SIG-M5 treated with dmso at 0.1 percent for 504 hours (cell line): ENCODE results near the gene CAPRIN1.

Source experiments
- DNase-seq: peaks from one replicate; lab custom pipeline; 2025; ENCODE audit not compliant: unreplicated experiment; lab: John Stamatoyannopoulos, UW

CAPRIN1 gene, protein sequence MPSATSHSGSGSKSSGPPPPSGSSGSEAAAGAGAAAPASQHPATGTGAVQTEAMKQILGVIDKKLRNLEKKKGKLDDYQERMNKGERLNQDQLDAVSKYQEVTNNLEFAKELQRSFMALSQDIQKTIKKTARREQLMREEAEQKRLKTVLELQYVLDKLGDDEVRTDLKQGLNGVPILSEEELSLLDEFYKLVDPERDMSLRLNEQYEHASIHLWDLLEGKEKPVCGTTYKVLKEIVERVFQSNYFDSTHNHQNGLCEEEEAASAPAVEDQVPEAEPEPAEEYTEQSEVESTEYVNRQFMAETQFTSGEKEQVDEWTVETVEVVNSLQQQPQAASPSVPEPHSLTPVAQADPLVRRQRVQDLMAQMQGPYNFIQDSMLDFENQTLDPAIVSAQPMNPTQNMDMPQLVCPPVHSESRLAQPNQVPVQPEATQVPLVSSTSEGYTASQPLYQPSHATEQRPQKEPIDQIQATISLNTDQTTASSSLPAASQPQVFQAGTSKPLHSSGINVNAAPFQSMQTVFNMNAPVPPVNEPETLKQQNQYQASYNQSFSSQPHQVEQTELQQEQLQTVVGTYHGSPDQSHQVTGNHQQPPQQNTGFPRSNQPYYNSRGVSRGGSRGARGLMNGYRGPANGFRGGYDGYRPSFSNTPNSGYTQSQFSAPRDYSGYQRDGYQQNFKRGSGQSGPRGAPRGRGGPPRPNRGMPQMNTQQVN

DNA sequence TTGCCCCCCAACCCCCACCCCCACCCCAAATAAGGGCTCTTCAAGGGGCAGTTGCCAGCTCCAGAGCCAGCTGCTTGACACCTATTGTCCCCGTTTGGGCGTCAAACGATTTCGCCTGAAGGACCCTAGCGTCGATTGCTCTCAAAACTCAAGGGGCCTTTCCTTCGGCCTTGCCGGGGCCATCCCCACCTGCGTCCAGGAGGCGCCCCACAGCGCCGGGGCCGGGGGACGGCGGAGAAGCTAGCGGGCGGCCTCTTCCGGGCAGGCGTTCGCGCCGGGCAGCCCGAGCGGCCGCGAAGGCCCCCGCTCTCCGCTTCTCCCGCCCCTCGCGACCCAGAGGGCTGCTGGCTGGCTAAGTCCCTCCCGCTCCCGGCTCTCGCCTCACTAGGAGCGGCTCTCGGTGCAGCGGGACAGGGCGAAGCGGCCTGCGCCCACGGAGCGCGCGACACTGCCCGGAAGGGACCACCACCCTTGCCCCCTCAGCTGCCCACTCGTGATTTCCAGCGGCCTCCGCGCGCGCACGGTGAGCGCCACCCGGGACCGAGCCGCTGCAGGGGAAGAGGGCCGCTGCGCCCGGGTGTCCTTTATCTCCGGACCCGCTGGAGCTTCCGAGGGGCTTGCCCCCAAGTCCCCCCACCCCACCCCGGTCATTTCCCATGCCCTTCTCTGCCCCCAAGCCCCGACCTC, at the start of gene CAPRIN1:
Gene CAPRIN1, plus strand, starts transcription at position 383 of the 687 bp plus-strand sequence. CDS start 690 bp downstream, outside the sequence.
- DNase-seq = peak; percentile 88

DNA sequence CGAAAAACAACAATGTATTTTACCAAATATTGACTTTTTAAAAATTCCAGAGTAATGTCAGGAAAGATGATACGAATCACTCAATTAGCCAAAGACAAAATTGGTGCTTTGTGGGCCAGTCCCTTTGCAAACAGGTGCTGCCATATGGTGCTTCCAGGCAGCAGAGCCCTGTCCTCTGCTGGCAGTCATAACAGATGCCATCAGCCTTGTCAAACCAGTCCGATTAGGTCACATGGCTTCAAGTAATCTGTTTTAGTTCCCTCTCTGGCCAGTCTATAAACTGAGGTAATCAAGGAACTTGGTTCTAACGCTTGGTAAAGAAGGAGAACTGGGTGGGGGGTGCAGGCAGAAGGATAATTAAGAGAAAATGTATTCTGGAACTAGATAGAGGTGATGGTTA, 49.1 kb upstream of the CAPRIN1 start:
- peak; percentile 14 for DNase-seq

DNA sequence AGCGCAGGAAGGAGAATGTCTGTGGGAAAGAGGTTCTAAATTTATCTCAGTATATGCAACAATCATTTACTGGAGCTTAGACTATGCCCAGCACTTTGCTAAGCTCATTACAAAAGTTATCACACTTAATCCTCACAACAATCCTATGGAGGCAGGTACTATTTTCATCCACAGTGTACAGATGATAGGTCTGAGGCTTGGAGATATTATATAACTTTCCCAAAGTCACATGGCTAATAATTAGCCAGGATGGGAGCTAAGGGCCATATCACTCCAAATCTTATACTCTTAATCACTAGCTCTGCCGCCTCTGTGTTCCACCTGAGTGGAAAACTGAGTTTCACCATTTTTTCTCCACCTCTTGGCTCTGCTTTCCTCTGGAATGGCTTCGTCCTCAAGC, 47.3 kb upstream of the CAPRIN1 start:
- DNase-seq = no peak

DNA sequence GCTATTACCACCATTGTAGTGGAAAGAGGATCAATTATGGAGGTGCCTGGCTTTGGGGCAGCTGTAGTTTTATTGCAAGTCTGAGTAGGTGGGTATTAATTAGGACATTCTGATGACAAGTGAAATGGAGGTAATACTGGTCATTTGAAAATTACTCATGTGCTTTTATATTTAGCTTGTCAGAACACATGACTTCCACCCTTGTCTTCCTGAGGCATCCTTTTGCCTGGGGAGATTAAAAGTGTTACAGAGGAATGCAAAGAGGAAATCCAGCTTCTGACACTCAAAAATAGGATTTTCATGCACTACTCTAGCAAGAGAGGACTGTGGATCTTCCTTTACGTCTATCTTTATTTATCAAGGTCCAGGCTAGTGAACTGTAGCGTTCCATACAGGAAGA, 44.7 kb upstream of the CAPRIN1 start:
- DNase-seq = no peak

DNA sequence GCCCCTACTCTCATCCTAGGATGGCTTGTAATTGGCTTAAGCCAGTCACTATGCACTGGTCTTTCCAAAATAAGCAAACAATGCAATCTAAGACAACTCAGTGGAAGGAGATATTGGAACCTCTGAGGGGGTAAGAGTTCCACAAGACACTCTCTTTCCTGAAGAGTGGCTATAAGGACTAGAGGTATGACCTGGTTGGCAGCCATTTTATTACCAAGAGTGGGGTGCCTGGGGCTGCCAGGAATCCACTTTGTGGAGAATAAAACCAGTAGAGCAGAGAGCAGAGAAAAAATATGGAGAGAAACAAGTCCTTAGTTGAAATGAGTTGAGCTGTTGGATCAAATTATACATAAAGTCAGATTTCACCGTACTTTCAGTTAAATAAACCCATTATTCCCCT, 38.8 kb upstream of the CAPRIN1 start:
- no peak for DNase-seq

DNA sequence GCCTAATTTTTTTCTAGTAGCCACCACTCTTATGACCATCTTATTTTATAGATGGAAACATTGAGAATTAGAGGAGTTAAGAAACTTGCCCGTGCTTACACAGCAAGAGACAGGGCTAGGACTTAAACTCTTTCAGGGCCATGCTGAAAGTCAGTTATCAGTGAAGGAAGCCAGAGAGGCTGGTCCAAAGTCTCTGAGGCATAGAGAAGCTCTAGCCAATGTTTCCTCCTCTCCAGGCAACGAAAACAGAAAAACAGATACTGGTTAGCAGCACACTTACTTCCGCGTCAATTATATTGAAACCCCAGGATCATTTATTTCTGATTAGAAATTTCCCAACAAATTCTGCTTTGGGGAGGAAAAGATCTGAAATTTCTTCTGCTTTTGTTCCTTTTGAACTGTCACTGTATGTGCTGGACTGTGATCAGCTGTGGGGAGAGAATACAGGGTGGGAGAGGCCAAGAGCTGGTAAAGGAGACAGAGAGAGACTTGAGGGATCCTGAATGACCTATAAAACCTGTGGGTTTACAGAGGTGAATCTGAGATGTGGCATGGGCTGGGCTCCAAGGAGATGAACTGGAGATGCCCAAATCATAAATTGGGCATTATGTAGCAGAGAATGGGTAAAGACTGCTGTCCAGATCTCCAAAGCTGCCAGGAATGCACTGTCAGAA, 37.5 kb upstream of the CAPRIN1 start:
- no peak for DNase-seq

DNA sequence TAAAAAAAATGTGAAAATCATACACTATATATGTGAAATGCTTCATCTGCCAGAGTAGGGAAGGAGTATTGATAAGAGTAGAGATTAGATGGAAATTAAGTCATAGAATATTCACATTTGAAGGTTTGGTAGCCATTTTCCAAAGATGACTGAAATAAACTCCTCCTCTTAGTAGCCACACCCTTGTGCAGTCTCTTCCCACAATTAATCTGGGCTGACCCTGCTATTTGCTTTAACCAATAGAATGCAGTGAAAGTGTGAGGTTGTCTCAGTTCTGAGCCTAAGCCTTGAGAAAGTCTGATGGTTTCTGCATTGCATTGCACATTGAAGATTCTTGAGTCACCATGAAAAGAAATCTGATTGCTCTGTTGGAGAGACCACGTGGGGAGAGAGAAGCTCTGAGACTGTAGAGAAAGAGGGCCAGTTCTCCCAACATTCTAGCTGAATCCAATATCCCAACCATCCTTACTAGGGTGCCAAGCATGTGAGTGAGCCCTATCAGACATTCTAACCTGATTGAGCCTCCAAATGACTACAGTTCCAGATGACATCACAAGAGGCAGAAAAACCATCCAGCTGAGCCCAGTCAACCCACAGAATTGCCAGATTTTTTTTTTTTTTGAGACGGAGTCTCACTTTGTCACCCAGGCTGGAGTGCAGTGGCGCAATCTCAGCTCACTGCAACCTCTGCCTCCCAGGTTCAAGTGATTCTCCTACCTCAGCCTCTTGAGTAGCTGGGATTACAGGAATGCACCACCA, 29.4 kb upstream of the CAPRIN1 start:
- no peak for DNase-seq

DNA sequence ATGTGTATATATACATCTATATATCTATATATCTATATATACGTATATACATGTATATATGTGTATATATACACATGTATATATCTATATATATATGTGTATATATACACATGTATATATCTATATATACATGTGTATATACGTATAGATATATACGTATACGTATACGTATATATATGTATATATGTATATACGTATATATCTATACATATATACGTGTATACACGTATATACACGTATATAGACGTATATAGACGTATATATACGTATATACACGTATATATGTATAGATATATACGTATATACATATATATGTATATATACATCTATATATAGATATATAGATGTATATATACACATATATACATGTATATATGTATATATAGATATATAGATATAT, 25.1 kb upstream of the CAPRIN1 start:
- DNase-seq = no peak

DNA sequence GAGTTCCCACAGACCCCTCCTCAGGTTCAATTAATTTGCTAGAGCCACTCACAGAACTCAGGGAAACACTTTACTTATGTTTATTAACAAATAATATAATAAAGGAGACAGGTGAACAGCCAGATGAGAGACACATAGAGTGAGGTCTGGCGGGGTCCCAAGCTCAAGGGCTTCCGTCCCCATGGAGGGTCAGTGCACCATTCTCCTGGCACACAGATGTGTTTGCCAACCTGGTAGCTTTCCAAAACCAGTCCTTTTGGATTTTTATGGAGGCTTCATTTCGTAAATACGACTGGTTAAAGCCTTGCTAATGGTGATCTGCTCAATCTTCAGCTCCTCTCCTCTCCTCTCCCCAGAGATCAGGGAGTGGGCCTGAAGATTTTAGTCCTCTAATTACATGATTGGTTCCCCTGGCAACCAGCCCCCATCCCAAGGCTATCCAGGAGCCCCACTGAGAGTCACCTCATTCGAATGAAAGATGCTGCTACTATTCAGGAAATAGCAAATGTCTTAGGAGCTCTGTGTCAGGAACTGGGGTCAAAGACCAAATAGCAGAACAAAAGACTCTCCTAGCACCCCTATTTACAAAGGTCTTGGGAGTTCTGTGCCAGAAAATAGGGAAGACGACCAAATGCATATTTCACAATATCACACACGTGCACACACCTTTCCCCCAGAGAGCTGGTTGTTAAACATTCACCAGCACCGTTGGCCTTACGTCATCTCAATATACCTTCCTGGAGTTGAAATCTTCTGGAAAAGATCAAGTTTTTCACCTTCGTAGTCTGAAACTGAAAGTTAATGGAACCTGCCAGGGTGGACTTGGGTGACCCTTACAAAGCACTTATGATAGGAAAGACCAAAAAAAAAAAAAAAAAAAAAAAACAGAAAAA, 23.8 kb upstream of the CAPRIN1 start:
- no peak for DNase-seq

DNA sequence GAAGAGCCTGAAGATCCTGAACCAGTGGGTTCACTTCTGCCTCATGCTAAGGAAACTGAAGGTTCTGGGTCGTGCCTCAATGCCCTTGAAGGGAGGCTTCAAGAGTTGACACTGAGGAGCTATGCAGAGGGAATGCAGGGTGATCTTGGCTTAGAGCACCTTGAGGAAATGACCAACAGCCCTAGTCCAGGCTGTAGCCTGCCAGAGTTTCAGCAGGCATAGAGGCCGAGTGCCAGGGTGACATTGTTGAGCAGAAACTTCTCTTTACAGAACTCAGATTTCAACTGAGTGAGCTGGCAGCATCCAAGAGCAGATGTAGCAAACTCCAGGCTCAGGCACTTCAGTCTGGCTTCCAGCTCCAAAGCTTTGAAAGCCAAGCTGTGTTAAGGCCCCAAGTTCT, 23.1 kb upstream of the CAPRIN1 start:
- no peak for DNase-seq

DNA sequence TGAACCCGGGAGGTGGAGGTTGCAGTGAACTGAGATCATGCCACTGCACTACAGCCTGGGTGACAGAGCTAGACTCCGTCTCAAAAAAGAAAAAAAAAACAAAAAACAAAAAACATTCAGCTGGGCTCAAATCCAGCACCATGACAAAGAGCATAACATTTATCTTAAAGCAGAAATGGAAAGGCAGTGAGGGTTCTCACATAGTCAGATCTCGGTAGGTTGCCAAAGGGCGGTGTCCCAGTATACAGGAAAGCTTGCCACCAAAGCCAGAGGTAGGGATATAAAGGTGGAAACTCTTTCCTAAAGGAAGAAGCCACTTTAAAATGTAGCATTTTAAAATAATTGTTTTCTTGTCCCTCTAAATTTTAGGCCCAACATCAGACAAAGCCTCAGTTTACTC, 22.4 kb upstream of the CAPRIN1 start:
- DNase-seq = no peak

DNA sequence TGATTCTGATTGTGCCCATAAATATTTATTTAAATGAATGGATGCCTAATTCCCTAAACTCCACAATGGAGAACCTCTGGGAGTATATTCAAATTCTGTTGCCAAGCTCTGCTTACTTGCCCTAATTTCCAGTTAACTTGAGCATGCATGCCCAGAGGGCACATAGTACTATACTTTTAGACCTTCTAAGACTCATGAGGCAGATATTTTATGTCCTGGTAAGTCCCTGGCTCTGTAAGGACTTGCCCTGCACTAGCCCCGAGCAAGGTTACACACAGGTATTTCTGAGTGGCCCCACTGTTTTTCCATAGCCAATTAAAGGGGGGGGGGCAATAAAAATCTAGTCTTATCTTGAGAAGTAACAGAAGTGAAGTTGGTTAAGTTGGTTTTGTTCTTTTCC, 21.1 kb upstream of the CAPRIN1 start:
- no peak for DNase-seq

DNA sequence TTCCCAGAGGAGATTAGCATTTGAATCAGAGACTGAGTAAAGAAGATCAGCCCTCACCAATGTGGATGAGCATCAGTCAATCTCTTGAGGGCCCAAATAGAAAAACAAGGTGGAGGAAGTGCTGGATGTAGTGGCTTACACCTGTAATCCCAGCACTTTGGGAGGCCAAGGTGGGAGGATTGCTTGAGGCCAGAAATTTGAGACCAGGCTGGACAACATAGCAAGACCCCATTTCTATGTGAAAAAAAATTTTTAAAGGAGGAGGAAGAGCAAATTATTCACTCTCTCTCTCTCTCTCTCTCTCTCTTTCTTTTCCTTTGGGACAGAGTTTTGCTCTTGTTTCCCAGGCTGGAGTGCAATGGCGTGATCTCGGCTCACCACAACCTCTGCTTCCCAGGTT, 18.1 kb upstream of the CAPRIN1 start:
- DNase-seq = no peak

DNA sequence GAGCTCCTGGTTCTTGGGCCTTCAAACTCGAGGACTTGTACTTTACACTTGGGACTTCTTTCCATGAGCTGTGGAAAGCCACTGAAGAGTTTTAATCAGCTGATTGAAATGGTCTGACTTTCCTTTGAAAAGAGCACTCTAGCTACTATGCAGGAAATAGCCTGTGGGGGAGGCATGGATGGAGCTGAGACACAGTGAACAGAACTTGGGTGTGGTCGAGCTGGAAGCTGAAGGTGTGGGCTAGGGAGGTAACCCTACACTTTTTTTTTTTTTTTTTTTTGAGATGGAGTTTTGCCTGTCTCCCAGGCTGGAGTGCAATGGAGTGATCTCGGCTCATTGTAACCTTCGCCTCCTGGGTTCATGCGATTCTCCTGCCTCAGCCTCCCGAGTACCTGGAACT, 17.5 kb upstream of the CAPRIN1 start:
- no peak for DNase-seq

DNA sequence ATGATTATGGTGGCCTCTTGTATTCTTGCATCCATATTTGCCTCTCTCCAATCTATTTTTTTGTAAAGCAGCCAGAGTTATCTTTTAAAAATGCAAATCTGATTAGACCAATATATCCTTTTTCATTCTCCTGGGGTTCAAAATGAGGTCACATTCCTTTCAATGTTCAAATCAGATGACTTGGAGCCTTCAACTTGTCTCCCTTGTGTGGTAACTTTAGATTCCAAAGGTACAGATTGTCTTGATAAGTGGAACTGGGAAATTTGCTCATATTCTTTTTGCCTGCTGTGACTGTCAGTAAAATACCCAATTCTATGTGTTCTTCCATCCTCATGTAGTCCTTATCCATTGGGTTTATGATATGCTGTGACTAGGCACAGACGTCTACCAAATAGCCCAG, 15.1 kb upstream of the CAPRIN1 start:
- no peak for DNase-seq

DNA sequence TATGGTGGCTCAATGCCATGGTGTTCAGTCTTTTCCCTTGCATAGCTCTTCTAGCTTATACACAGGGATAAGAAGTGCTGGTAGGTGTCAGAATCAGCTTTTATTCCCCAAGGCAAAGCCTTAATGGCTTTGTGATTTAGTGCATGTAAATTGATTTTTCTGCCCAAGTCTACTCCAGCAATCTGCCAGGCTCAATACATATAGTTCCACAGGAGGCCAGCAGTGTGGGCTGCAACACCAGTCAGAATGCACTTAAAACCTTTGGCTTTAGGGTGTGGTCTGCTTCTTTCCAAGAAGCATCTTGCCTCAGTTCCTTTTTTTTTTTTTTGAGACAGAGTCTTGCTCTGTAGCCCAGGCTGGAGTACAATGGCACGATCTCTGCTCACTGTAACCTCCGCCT, 14.5 kb upstream of the CAPRIN1 start:
- peak; percentile 25 for DNase-seq

DNA sequence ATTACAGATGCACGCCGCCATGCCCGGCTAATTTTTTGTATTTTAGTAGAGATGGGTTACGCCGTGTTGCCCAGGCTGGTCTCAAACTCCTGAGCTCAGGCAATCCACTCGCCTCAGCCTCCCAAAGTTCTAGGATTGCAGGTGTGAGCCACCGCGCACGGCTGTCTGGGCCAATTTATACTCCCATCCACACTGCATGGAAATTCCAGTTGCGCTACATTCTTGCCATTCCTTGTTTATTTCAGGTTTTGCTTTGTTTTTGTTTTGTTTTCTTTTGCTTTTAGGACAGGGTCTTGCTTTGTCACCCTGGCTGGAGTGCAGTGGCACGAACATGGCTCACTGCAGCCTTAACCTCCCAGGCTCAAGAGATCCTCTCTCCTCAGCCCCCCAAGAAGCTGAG, 11.0 kb upstream of the CAPRIN1 start:
- DNase-seq = no peak

DNA sequence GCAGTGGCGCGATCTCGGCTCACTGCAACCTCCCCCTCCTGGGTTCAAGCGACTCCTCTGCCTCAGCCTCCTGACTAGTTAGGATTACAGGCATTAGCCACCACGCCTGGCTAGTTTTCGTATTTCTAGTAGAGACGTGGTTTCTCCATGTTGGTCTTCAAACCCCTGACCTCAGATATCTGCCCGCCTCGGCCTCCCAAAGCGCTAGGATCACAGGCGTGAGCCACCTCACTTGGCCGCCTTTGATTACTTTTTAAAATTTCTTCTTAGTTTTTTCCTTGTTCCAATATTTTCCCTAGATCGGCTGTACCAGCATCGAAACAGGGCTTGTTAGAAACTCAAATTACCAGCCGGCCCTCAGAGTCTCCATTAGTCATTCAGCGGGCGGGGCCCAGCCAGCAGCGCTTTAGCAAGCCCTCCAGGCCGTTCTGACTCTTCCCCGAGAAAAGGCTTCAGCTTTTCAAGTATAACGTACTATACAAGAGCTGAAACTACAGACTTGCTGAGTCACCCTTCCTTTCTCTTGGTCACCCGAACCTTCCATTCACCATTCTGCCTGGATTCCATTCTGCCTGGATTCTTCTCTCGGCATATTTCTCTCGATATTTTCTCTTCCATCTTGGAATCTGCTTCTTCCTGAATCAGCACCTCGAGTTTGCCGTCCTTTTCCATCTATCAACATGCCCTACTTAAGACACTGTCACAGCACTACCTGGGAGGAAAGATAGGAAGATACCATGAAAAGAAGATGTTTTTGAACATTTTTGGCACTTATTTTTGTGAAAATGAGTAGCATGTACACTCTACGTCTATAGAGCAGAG, 6.7 kb upstream of the CAPRIN1 start:
- DNase-seq = peak; percentile 77

DNA sequence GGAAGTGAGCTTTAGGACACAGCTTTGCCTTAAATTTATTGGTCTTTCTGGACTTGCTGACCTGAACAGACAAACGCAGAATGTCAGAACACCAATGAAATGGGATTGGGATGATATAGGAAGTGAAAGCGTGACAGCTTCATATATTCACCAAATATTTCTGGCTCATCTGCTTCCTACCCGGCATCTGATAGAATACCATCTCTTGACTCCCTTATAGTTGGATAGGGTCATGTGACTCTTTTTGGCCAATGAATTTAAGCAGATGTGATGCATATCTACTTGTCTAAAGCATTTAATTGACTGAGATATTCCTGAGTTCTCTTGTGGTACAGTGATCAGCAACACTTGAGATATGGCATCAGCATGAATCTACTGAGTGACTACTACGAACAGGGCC, 2.5 kb upstream of the CAPRIN1 start:
- peak; percentile 33 for DNase-seq
